ACC112 (cell line): Measurements from ENCODE around the gene STYX.
"Not testable (repeated sequence)": the region's sequence is repeated elsewhere in the genome, so short reads cannot be mapped to it uniquely, and the experiment has no call there.

Source experiments
- H2AFZ ChIP-seq: fragments of 200-600 bp; sonication (generic); one replicate; pipeline ENCODE4 v1.6.0; 2017; ENCODE audit warnings: antibody characterized with exemption, low read length; ENCODE audit not compliant: unreplicated experiment
- H3K27ac ChIP-seq: fragments of 200-600 bp; sonication (generic); 2 replicates; pipeline ENCODE4 v1.5.1; 2014; ENCODE audit warnings: low read depth, mild to moderate bottlenecking, antibody characterized with exemption, low read length, moderate library complexity
- H3K27me3 ChIP-seq: fragments of 200-600 bp; sonication (generic); 2 replicates; pipeline ENCODE4 v1.6.1; 2014; ENCODE audit warnings: mild to moderate bottlenecking, antibody characterized with exemption, low read length, moderate library complexity, mixed read lengths; ENCODE audit not compliant: insufficient read depth
- H3K36me3 ChIP-seq: fragments of 200-600 bp; sonication (generic); 2 replicates; pipeline ENCODE4 v1.6.1; 2016; ENCODE audit warnings: mild to moderate bottlenecking, antibody characterized with exemption, low read length, moderate library complexity, mixed read lengths; ENCODE audit not compliant: insufficient read depth
- H3K4me1 ChIP-seq: fragments of 200-600 bp; sonication (generic); one replicate; pipeline ENCODE4 v1.6.1; 2016; ENCODE audit warnings: low read length, mixed read lengths; ENCODE audit not compliant: insufficient read depth, unreplicated experiment, control insufficient read depth
- H3K4me3 ChIP-seq: fragments of 200-600 bp; sonication (generic); 2 replicates; pipeline ENCODE4 v1.5.1; 2014; ENCODE audit warnings: mild to moderate bottlenecking, low read depth, low read length
- H3K79me2 ChIP-seq: fragments of 200-600 bp; sonication (generic); one replicate; pipeline ENCODE4 v1.6.0; 2016; ENCODE audit warnings: low read length; ENCODE audit not compliant: control insufficient read depth, unreplicated experiment, insufficient read depth

STYX gene

GRCh38 chr14:52727509-52727908, 2.5 kb upstream of the STYX start:
- not testable (repeated sequence) for H3K4me1 ChIP-seq, H3K4me3 ChIP-seq, H3K27ac ChIP-seq, H2AFZ ChIP-seq, H3K27me3 ChIP-seq
- peaks cover 42% of the 10 kb centered on the region for H3K36me3 ChIP-seq
- peaks cover 23% of the 10 kb centered on the region for H3K79me2 ChIP-seq

- Histone ChIP-seq H3K27ac (peak overlapping the region; percentile 73), H3K79me2 (peaks cover 31% of the 10 kb centered on the region), H3K36me3 (peaks cover 33% of the 10 kb centered on the region)
- H3K27me3 ChIP-seq, H3K4me3 ChIP-seq, H3K4me1 ChIP-seq, H2AFZ ChIP-seq: not testable (repeated sequence)
These were observed 931 bp upstream of the STYX start for GRCh38 chr14:52729035-52729434.

- Histone ChIP-seq H3K4me3 (peak overlapping the region; percentile 97), H3K36me3 (peaks cover 34% of the 10 kb centered on the region), H3K27ac (peak overlapping the region; percentile 73)
These were observed 411 bp upstream of the STYX start for GRCh38 chr14:52729585-52729924.

DNA sequence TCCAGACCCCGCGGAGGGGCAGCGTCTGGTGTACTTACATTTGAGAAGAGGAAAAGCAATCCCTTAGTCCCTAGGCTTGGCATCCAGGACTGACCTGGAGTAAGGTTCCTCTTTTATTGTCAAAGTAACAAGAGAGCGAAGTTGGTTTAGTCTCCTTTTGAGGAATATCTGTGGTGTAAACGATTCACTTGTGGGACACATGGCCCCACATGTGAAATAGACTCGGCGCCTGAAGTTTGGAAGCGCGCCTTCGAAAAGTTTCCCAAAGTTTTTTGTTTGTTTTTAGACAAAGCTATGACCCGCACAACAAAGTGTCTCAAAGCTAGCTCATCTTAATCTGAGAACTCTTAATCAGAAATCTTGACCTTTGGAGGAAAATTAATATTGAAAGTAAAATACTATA, 744 bp downstream of the STYX start:
- Histone ChIP-seq H3K36me3 (peaks cover 27% of the 10 kb centered on the region), H2AFZ (peak overlapping the region; percentile 74), H3K4me3 (peak overlapping the region; percentile 97), H3K27me3 (no peaks in the 10 kb centered on the region), H3K27ac (peak overlapping the region; percentile 25; the same call in 1 of the 2 replicates), H3K79me2 (peaks cover 38% of the 10 kb centered on the region), H3K4me1 (no peaks in the 10 kb centered on the region)

More at GRCh38 chr14:52729585-52729924, 411 bp upstream of the STYX start:
- H3K4me1 ChIP-seq: no peaks in the 10 kb centered on the region
- H3K27me3 ChIP-seq: no peaks in the 10 kb centered on the region
- peak overlapping the region; percentile 21 for H2AFZ ChIP-seq
- H3K79me2 ChIP-seq: peaks cover 31% of the 10 kb centered on the region

- Histone ChIP-seq H3K36me3 (peaks cover 12% of the 10 kb centered on the region), H3K27ac (no peak overlapping the region), H2AFZ (no peak overlapping the region), H3K79me2 (peaks cover 62% of the 10 kb centered on the region), H3K4me1 (peaks cover 6% of the 10 kb centered on the region), H3K4me3 (no peak overlapping the region), H3K27me3 (no peaks in the 10 kb centered on the region)
These were observed 3.9 kb downstream of the STYX start for GRCh38 chr14:52733824-52734223.

- no peak overlapping the region for H2AFZ ChIP-seq
- no peaks in the 10 kb centered on the region for H3K27me3 ChIP-seq
- peaks cover 12% of the 10 kb centered on the region; the same call in 1 of the 2 replicates for H3K36me3 ChIP-seq
- no peak overlapping the region for H3K27ac ChIP-seq
- peaks cover 6% of the 10 kb centered on the region for H3K4me1 ChIP-seq
- H3K4me3 ChIP-seq: no peak overlapping the region
- H3K79me2 ChIP-seq: peaks cover 57% of the 10 kb centered on the region
These were observed 6.0 kb downstream of the STYX start for GRCh38 chr14:52735921-52736489.

GRCh38 chr14:52738409-52738808, 8.4 kb downstream of the STYX start:
- Histone ChIP-seq H3K27ac (no peak overlapping the region), H3K79me2 (peaks cover 52% of the 10 kb centered on the region), H2AFZ (no peak overlapping the region), H3K4me3 (no peak overlapping the region), H3K4me1 (peaks cover 16% of the 10 kb centered on the region), H3K27me3 (no peaks in the 10 kb centered on the region), H3K36me3 (peaks cover 7% of the 10 kb centered on the region; the same call in 1 of the 2 replicates)

DNA sequence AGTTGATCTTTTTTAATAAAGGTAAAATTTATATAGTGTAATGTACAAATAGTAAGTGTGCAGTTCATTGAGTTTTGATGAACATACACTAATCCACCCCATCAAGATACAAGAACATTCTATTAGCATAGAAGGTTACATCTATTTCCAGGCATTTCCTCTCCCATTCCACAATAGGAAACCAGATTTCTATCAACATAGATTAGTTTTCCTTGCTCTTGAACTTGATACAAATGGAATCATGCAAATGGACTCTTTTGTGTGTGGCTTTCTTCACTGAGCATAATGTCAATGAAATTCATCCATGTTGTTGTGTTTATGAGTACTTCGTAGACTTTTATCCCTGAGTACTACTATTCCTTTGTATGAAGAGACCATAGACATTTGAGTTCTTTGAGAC, 10.8 kb downstream of the STYX start:
- Histone ChIP-seq H3K79me2 (peaks cover 49% of the 10 kb centered on the region), H3K4me3 (no peak overlapping the region), H3K36me3 (no peaks in the 10 kb centered on the region), H3K27ac (no peak overlapping the region), H3K4me1 (peaks cover 16% of the 10 kb centered on the region), H2AFZ (no peak overlapping the region), H3K27me3 (no peaks in the 10 kb centered on the region)

DNA sequence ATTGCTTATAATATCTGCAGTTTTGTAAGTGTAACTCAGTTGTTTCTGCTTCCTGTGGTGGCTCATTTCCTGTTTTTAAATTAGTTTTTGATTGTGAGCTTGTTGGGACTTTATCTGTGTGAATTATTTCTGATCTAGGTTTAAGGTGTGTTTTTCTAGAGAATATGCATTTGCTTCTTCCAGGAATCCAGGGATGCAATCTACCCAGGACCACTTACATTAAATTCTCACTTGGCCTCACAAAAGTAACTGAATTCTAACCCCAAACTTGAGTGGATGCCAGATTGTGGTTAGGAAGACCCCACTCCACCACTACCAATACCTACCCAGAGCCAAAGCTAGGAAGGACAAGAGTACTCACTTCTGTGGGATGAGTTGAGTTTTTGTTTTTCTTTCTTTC, 11.9 kb downstream of the STYX start:
- Histone ChIP-seq H3K27me3 (no peaks in the 10 kb centered on the region), H3K27ac (peak overlapping the region; percentile 71), H3K36me3 (peaks cover 5% of the 10 kb centered on the region; the same call in 1 of the 2 replicates), H2AFZ (no peak overlapping the region), H3K4me3 (no peak overlapping the region), H3K79me2 (peaks cover 38% of the 10 kb centered on the region), H3K4me1 (peaks cover 9% of the 10 kb centered on the region)

- Histone ChIP-seq H2AFZ (no peak overlapping the region), H3K36me3 (peaks cover 20% of the 10 kb centered on the region), H3K27ac (no peak overlapping the region), H3K4me1 (no peaks in the 10 kb centered on the region), H3K4me3 (no peak overlapping the region), H3K27me3 (no peaks in the 10 kb centered on the region), H3K79me2 (peaks cover 4% of the 10 kb centered on the region)
These were observed 18.8 kb downstream of the STYX start for GRCh38 chr14:52748647-52749292.

- H2AFZ ChIP-seq: no peak overlapping the region
- peaks cover 7% of the 10 kb centered on the region; the same call in 1 of the 2 replicates for H3K36me3 ChIP-seq
- H3K4me3 ChIP-seq: no peak overlapping the region
- no peak overlapping the region for H3K27ac ChIP-seq
- no peaks in the 10 kb centered on the region for H3K4me1 ChIP-seq
- no peaks in the 10 kb centered on the region for H3K27me3 ChIP-seq
- H3K79me2 ChIP-seq: no peaks in the 10 kb centered on the region
These were observed 25.8 kb downstream of the STYX start for GRCh38 chr14:52755607-52756316.
